ENCODE data around the gene ST6GALNAC1. TPM values are rescaled to one million over a fixed set of nuclear protein-coding genes. Genes with fewer than 3 reads are reported as not detected.

The ST6GALNAC1 gene
- total and polyA plus RNA-seq, 2 of the 13 experiments (the other 11 are each of a cell fraction or from before 2014, with no cell fraction given) = not detected

GRCh38 chr17:76670718-76671122, 27.2 kb upstream of the ST6GALNAC1 start (continued):
- TF ChIP-seq RERE (CRISPR knock-in tag; IDR thresholded peaks at IDR 0.05; ENCODE audit: low read depth) (peak; percentile 3; the same call in 1 of the 2 replicates), PHF20 (CRISPR knock-in tag; IDR thresholded peaks at IDR 0.05) (no peak), PRPF4 (IDR thresholded peaks at IDR 0.05; ENCODE audit: low read depth, low read length, poor library complexity, severe bottlenecking) (no peak), ZNF256 (CRISPR knock-in tag; conservative IDR thresholded peaks at IDR 0.05) (no peak), RARG (CRISPR knock-in tag; IDR thresholded peaks at IDR 0.05; ENCODE audit: low read depth) (no peak), PHF21A (CRISPR knock-in tag; IDR thresholded peaks at IDR 0.05) (no peak), ZNF354B (CRISPR knock-in tag; IDR thresholded peaks at IDR 0.05) (no peak), ZBTB7A (CRISPR knock-in tag; IDR thresholded peaks at IDR 0.05) (no peak), NONO (IDR thresholded peaks at IDR 0.05) (no peak), NONO (CRISPR knock-in tag; conservative IDR thresholded peaks at IDR 0.05) (no peak; the same call in 1 of the 2 replicates), TP53 (CRISPR knock-in tag; conservative IDR thresholded peaks at IDR 0.05) (no peak; the same call in 1 of the 2 replicates), FOXJ3 (CRISPR knock-in tag; IDR thresholded peaks at IDR 0.05; ENCODE audit: borderline replicate concordance) (0 out of 2 replicates have a peak, but pooled peaks have one; percentile 28), ZNF782 (CRISPR knock-in tag; IDR thresholded peaks at IDR 0.05; ENCODE audit: borderline replicate concordance) (no peak), ETS1 (CRISPR knock-in tag; IDR thresholded peaks at IDR 0.05) (0 out of 2 replicates have a peak, but pooled peaks have one; percentile 66)
- TF ChIP-seq, protein P1, sequence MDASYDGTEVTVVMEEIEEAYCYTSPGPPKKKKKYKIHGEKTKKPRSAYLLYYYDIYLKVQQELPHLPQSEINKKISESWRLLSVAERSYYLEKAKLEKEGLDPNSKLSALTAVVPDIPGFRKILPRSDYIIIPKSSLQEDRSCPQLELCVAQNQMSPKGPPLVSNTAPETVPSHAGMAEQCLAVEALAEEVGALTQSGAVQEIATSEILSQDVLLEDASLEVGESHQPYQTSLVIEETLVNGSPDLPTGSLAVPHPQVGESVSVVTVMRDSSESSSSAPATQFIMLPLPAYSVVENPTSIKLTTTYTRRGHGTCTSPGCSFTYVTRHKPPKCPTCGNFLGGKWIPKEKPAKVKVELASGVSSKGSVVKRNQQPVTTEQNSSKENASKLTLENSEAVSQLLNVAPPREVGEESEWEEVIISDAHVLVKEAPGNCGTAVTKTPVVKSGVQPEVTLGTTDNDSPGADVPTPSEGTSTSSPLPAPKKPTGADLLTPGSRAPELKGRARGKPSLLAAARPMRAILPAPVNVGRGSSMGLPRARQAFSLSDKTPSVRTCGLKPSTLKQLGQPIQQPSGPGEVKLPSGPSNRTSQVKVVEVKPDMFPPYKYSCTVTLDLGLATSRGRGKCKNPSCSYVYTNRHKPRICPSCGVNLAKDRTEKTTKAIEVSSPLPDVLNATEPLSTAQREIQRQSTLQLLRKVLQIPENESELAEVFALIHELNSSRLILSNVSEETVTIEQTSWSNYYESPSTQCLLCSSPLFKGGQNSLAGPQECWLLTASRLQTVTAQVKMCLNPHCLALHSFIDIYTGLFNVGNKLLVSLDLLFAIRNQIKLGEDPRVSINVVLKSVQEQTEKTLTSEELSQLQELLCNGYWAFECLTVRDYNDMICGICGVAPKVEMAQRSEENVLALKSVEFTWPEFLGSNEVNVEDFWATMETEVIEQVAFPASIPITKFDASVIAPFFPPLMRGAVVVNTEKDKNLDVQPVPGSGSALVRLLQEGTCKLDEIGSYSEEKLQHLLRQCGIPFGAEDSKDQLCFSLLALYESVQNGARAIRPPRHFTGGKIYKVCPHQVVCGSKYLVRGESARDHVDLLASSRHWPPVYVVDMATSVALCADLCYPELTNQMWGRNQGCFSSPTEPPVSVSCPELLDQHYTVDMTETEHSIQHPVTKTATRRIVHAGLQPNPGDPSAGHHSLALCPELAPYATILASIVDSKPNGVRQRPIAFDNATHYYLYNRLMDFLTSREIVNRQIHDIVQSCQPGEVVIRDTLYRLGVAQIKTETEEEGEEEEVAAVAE (CRISPR knock-in tag; IDR thresholded peaks at IDR 0.05; ENCODE audit: borderline replicate concordance) = no peak
- TF ChIP-seq, protein P2, sequence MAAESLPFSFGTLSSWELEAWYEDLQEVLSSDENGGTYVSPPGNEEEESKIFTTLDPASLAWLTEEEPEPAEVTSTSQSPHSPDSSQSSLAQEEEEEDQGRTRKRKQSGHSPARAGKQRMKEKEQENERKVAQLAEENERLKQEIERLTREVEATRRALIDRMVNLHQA (CRISPR knock-in tag; IDR thresholded peaks at IDR 0.05) = 0 out of 2 replicates have a peak, but pooled peaks have one; percentile 4

Data from HepG2 (cell line).